ENCODE results near the gene C9orf57.

- TF ChIP-seq EZH2 (IDR thresholded peaks at IDR 0.05) (no peak), POLR2AphosphoS5 (IDR thresholded peaks at IDR 0.05; ENCODE audit: borderline replicate concordance, low read depth, low read length) (no peak), FOXP2 (optimal IDR thresholded peaks at IDR 0.05; ENCODE audit: control extremely low read depth, extremely low read length, insufficient read depth) (no peak)
Measured at GRCh38 chr9:72022841-72023240, 37.6 kb downstream of the C9orf57 start.
